SU-DHL-6 (cell line): ENCODE results near the gene SPDYE2B.
"Not testable (repeated sequence)": the region's sequence is repeated elsewhere in the genome, so short reads cannot be mapped to it uniquely, and the experiment has no call there.

Experiments
- H2AFZ ChIP-seq: fragments of 200-600 bp; sonication (generic); 2 replicates; pipeline ENCODE4 v1.6.1; 2014; ENCODE audit warnings: low read depth, mild to moderate bottlenecking, moderate library complexity, mixed read lengths, antibody characterized with exemption, low read length; ENCODE audit not compliant: severe bottlenecking
- H3F3A ChIP-seq: fragments of 200-600 bp; shearing (Covaris generic); 2 replicates; pipeline ENCODE4 v1.6.0; 2016; ENCODE audit warnings: antibody characterized with exemption, mild to moderate bottlenecking; ENCODE audit not compliant: insufficient read depth
- H3K27ac ChIP-seq: fragments of 200-600 bp; sonication (generic); 2 replicates; pipeline ENCODE4 v1.5.1; 2016; ENCODE audit warnings: low read depth, mild to moderate bottlenecking, low read length, moderate library complexity, mixed read lengths
- H3K27me3 ChIP-seq: fragments of 200-600 bp; sonication (generic), shearing (Covaris generic); 2 replicates; pipeline ENCODE4 v1.6.0; 2014; ENCODE audit warnings: mild to moderate bottlenecking, low read length
- H3K36me3 ChIP-seq: fragments of 200-600 bp; sonication (generic); 2 replicates; pipeline ENCODE4 v1.6.1; 2014; ENCODE audit warnings: mild to moderate bottlenecking, low read length, mixed read lengths
- H3K4me2 ChIP-seq: fragments of 300-600, 200-600 bp; shearing (Covaris generic), sonication (generic); 2 replicates; pipeline ENCODE4 v1.6.0; 2014; ENCODE audit warnings: low read length, low read depth, mild to moderate bottlenecking; ENCODE audit not compliant: poor library complexity, severe bottlenecking
- H3K4me3 ChIP-seq: fragments of 200-600 bp; sonication (generic); 2 replicates; pipeline ENCODE4 v1.5.1; 2014; ENCODE audit warnings: antibody characterized with exemption, low read length, mild to moderate bottlenecking, mixed read lengths; ENCODE audit not compliant: insufficient read depth, poor library complexity, severe bottlenecking
- H3K79me2 ChIP-seq: fragments of 200-600 bp; sonication (generic); 2 replicates; pipeline ENCODE4 v1.6.1; 2014; ENCODE audit warnings: mild to moderate bottlenecking, low read length, moderate library complexity; ENCODE audit not compliant: insufficient read depth
- H3K9ac ChIP-seq: fragments of 200-600 bp; sonication (generic); 2 replicates; pipeline ENCODE4 v1.7.0; 2014; ENCODE audit warnings: mild to moderate bottlenecking, low read length
- H3K9me2 ChIP-seq: fragments of 200-600 bp; sonication (generic); replicated peaks from 2 replicates; pipeline ENCODE4 v1.6.1; 2014; ENCODE audit warnings: low read length; ENCODE audit not compliant: insufficient read depth
- H3K9me3 ChIP-seq: fragments of 200-600 bp; sonication (generic); 2 replicates; pipeline ENCODE4 v1.6.1; 2014; ENCODE audit warnings: low read length, mixed read lengths; ENCODE audit not compliant: insufficient read depth
- H4K20me1 ChIP-seq: fragments of 200-600 bp; sonication (generic); 2 replicates; pipeline ENCODE4 v1.6.1; 2014; ENCODE audit warnings: low read depth, mild to moderate bottlenecking, antibody characterized with exemption, low read length, moderate library complexity, mixed read lengths

The SPDYE2B gene

DNA sequence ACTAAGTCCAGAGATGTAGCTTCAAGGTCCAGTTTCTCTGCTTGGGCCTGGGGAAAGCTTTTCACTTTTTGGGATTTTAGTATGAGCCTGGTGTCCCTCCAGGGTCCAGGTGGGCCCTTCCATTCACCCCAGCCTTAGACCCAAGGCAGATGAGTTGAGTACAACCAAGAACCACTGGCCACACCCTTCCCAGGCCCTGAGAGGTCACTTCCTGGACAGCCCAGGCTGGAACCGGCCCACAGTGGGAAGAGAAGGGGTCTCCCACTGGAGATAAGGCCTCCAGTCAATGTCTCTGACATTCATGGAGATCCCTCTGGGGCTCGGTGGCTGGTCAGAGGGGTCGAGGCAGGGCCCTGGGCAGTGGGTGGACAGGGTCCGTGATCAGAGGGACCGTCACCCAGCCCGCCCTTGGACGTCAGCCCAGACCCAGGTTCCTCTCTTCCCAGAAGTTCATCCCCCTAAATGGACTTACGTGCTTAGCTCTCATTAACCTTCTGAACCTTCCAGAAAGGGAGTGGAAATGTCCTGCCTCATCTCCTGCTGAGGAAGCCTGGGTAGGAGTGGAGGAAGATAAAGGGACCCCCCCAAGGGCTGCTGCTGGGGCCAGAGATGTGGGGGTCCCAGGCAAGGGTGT lies 22.7 kb upstream of the SPDYE2B start:
- not testable (repeated sequence) for H3K27ac ChIP-seq, H3F3A ChIP-seq, H3K27me3 ChIP-seq, H3K36me3 ChIP-seq, H4K20me1 ChIP-seq, H3K9ac ChIP-seq, H3K4me3 ChIP-seq, H3K9me2 ChIP-seq, H3K4me2 ChIP-seq, H3K79me2 ChIP-seq, H2AFZ ChIP-seq, H3K9me3 ChIP-seq

DNA sequence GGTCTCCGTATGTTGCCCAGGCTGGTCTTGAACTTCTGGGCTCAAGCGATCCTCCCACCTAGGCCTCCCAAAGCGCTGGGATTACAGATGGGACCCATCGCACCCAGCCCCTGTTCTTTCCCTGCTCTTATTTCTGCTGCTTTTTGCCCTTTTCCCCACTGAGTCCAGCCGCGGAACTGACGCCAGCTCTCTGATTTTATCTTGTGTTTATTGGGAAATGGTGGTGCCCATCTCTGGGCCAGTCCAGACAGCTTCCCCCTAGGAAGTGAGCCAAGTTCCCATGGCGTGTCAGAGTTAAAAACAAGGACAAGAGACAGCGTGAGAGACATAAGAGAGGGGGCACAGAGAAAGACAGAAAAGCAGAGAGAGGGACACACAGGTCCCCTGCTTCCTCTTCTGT lies 19.5 kb upstream of the SPDYE2B start:
- H3K27me3 ChIP-seq, H4K20me1 ChIP-seq, H3K79me2 ChIP-seq, H2AFZ ChIP-seq, H3K9me3 ChIP-seq, H3K9ac ChIP-seq, H3K4me3 ChIP-seq, H3K27ac ChIP-seq, H3K36me3 ChIP-seq, H3K9me2 ChIP-seq, H3K4me2 ChIP-seq, H3F3A ChIP-seq: not testable (repeated sequence)

DNA sequence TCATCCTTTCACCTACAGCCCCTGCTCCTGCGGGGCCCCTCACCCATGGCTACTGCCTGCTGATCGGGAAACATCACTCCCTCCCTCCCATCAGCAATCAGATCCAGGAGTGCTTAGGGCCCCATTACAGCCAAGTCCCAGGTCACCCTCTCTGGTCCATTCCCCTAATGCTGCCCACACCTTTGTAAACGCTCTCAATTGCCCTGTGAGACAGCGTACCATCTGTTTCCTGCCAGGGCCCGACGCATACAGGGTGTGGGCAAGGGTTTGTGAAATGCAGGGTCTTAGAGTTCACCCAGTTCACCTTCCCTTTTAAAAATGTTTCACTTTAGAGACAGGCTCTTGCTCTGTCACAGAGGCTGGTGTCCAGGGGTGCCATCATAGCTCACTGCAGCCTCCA lies 15.8 kb upstream of the SPDYE2B start:
- H4K20me1 ChIP-seq, H3K4me3 ChIP-seq, H3K79me2 ChIP-seq, H3K9ac ChIP-seq, H3K27me3 ChIP-seq, H2AFZ ChIP-seq, H3K9me2 ChIP-seq, H3K9me3 ChIP-seq, H3K4me2 ChIP-seq, H3K27ac ChIP-seq, H3F3A ChIP-seq, H3K36me3 ChIP-seq: not testable (repeated sequence)

DNA sequence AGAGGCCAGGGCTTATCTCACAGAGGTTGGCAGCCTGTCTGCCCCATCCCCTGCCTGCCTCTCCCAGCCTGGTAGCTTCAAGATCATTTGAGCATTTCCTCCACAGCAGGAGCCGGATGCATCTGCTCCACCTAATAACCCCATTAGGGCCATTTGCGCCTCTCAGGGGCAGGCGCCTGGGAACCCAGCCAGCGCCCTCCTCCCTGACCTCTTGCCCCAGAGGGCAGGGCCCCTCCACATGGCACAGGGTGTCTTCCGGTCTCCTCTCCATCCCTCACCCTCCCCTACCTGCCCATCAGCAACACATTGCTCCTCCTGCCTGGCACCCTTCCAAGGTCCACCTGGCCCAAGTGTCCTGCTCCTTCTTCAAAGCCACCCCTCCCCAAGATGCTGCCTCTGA lies 14.8 kb upstream of the SPDYE2B start:
- not testable (repeated sequence) for H3K4me2 ChIP-seq, H3K36me3 ChIP-seq

DNA sequence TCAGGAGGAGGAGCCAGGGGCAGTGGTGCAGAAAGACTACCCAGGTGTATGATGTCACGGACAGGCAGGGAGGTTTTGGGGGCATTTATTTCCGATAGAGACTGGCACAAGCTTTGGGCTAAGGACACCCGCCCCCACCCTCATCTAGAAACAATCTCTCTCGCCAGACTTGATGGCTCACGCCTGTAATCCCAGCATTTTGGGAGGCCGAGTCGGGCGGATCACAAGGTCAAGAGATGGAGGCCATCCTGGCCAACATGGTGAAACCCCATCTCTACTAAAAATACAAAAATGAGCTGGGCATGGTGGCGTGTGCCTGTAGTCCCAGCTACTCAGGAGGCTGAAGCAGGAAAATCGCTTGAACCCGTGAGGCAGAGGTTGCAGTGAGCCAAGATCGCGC lies 13.2 kb upstream of the SPDYE2B start:
- not testable (repeated sequence) for H3K27ac ChIP-seq, H3F3A ChIP-seq, H3K9me2 ChIP-seq, H3K4me2 ChIP-seq, H3K9ac ChIP-seq, H3K36me3 ChIP-seq, H4K20me1 ChIP-seq, H3K79me2 ChIP-seq, H3K27me3 ChIP-seq, H3K9me3 ChIP-seq, H3K4me3 ChIP-seq, H2AFZ ChIP-seq

More for the DNA sequence above, 14.8 kb upstream of the SPDYE2B start:
- not testable (repeated sequence) for H3K27me3 ChIP-seq, H3K9ac ChIP-seq, H3K79me2 ChIP-seq, H2AFZ ChIP-seq, H3K9me2 ChIP-seq, H3K4me3 ChIP-seq, H3K27ac ChIP-seq, H3F3A ChIP-seq, H4K20me1 ChIP-seq, H3K9me3 ChIP-seq

DNA sequence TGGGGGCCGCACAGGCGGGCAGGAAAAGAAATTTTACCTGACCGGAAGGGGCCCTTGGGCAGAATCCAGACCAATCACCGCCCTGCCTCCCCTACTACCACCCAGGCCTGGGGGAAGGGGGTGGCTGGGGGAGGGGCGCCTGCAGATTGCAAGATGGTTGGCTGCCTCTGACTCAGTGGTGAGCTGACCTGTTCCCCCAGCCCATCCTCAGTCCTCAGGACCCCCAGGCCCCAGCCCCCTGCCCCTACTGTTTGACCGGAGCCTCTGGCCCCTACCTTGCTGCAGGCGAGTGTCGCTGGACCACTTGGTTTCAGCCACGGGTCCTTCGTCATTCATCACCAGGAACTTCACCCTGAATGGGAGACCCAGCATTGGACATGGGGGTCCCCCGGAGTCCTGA lies 11.3 kb upstream of the SPDYE2B start:
- not testable (repeated sequence) for H4K20me1 ChIP-seq, H3K27me3 ChIP-seq, H3K4me2 ChIP-seq, H3K9me2 ChIP-seq, H3K9ac ChIP-seq, H3K27ac ChIP-seq, H3F3A ChIP-seq, H3K79me2 ChIP-seq, H2AFZ ChIP-seq, H3K9me3 ChIP-seq, H3K36me3 ChIP-seq, H3K4me3 ChIP-seq

DNA sequence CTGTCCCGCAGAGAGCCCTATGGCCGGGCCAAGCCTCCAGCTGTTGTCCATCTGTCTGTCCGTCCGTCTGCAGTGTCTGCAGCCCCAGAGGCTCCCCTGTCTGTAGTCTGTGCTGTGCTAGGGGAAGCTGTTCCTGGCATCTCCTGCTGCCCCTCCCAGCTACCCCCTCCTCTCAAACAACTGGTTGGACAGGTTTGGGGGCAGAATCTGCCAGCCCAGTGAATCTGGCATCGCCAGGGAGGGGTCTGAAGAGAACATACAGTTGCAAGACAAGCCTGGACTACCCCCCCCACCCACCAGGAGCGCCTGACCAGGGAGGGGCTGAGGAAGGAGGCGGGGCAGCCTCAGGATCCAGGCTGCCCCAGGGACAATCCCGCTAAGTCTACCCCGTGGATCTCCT lies 7.4 kb upstream of the SPDYE2B start, which contains the start of gene UPK3BL1:
TSS of gene UPK3BL1 (minus strand) at position 101 of the 400 bp plus-strand sequence. CDS start at position 51, 50 bp downstream.
- not testable (repeated sequence) for H3K4me2 ChIP-seq

DNA sequence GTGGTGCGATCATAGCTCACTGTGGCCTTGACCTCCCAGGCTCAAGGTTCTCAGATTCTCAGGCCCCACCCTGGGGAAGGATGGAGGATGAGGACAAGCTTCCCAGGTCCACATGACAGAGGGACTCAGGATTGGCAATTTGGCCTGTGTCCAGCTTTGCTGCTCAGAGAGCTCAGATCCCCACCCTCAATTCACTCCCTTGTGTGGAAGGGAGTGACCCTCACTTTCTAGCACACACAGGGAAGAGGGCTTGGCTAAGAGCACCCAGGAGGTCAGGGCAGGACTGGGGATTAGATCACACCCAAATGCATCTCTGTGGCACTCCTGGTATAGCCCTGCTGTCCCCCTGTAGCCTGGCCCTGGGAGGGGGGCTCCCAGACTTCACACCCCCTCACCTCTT lies 6.7 kb upstream of the SPDYE2B start:
- H3F3A ChIP-seq, H3K79me2 ChIP-seq, H3K9ac ChIP-seq, H4K20me1 ChIP-seq, H3K27me3 ChIP-seq, H3K36me3 ChIP-seq, H3K4me3 ChIP-seq, H3K9me2 ChIP-seq, H3K9me3 ChIP-seq, H3K4me2 ChIP-seq, H3K27ac ChIP-seq, H2AFZ ChIP-seq: not testable (repeated sequence)

More for the DNA sequence above, 7.4 kb upstream of the SPDYE2B start, which contains the start of gene UPK3BL1:
- not testable (repeated sequence) for H3K9me3 ChIP-seq, H3F3A ChIP-seq, H3K27me3 ChIP-seq, H3K9me2 ChIP-seq, H2AFZ ChIP-seq, H3K27ac ChIP-seq, H3K79me2 ChIP-seq, H3K36me3 ChIP-seq, H3K9ac ChIP-seq, H4K20me1 ChIP-seq, H3K4me3 ChIP-seq
